Spleen (tissue), 7 donors: ENCODE results near the gene PDGFRA.

Source experiments
- POLR2A ChIP-seq, 3 donors: fragments of 450-650 bp; IDR thresholded peaks; one replicate each; pipeline ENCODE4 v1.5.1; 2017; ENCODE audit warnings: antibody characterized with exemption in 3 of 3, mild to moderate bottlenecking in 1 of 3
- TF ChIP-seq, protein P1 (sequence below), 11 experiments: fragments of 200-600 bp in 7 of 11; fragments of 450-650 bp in 4 of 11; sonication (generic) in 4 of 11; IDR thresholded peaks in 8 of 11; conservative IDR thresholded peaks in 3 of 11; 1 replicate in 7 of 11; 2 replicates in 4 of 11; pipeline versions ENCODE4 v1.4.0 to v1.8.0; 2016 to 2021; ENCODE audit warnings: antibody characterized with exemption in 11 of 11, inconsistent platforms in 4 of 11, mild to moderate bottlenecking in 1 of 11
- donor health status: DM: no; HTN: no; CAD: no; lungs with moderate emphysema.
- donor health status: DM: no; HTN: no; CAD: no.
- donor health status: DM: no; HTN: no; CAD: no.

- TF ChIP-seq, protein P1, sequence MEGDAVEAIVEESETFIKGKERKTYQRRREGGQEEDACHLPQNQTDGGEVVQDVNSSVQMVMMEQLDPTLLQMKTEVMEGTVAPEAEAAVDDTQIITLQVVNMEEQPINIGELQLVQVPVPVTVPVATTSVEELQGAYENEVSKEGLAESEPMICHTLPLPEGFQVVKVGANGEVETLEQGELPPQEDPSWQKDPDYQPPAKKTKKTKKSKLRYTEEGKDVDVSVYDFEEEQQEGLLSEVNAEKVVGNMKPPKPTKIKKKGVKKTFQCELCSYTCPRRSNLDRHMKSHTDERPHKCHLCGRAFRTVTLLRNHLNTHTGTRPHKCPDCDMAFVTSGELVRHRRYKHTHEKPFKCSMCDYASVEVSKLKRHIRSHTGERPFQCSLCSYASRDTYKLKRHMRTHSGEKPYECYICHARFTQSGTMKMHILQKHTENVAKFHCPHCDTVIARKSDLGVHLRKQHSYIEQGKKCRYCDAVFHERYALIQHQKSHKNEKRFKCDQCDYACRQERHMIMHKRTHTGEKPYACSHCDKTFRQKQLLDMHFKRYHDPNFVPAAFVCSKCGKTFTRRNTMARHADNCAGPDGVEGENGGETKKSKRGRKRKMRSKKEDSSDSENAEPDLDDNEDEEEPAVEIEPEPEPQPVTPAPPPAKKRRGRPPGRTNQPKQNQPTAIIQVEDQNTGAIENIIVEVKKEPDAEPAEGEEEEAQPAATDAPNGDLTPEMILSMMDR (IDR thresholded peaks at IDR 0.05 in 8 of 11, conservative IDR thresholded peaks at IDR 0.05 in 3 of 11), result peak in 8 of 11 experiments; percentile 43 to 75 (median 62)
- TF ChIP-seq POLR2A (IDR thresholded peaks at IDR 0.05), result no peak
Measured at GRCh38 chr4:54322818-54323417, 93.8 kb downstream of the PDGFRA start.
